Stimulated activated CD4-positive, alpha-beta T cell treated with anti-CD3 and anti-CD28 coated beads, Interleukin-12 subunit alpha, Interleukin-12 subunit beta, amount 100 ng/mL, for 24 hours (primary cell): ENCODE data around the gene NR1D2.
"Not testable (repeated sequence)": the region's sequence is repeated elsewhere in the genome, so short reads cannot be mapped to it uniquely, and the experiment has no call there.

Experiments used
- DNase-seq, 2 experiments: peaks; one replicate each; pipeline ENCODE4 v3.0.0-alpha.2; 2020; ENCODE audit warnings: low read depth in 2 of 2

Gene NR1D2

GRCh38 chr3:24004171-24004938 lies 59.3 kb downstream of the NR1D2 start:
- peak in 1 of 2 experiments; percentile 8 for DNase-seq

- no peak for DNase-seq
These were observed 60.6 kb downstream of the NR1D2 start for GRCh38 chr3:24005669-24006068.

- DNase-seq = not testable (repeated sequence)
These were observed 65.7 kb downstream of the NR1D2 start for GRCh38 chr3:24010834-24011233.

GRCh38 chr3:24012589-24013269 lies 67.6 kb downstream of the NR1D2 start:
- DNase-seq = no peak

GRCh38 chr3:24017305-24017704 lies 72.2 kb downstream of the NR1D2 start:
- DNase-seq = no peak

- DNase-seq = no peak
These were observed 73.9 kb downstream of the NR1D2 start for GRCh38 chr3:24018784-24019570.

GRCh38 chr3:24019585-24019984 lies 74.5 kb downstream of the NR1D2 start:
- DNase-seq = no peak

GRCh38 chr3:24020036-24020691 lies 75.1 kb downstream of the NR1D2 start:
- DNase-seq = no peak

- DNase-seq = no peak
These were observed 78.1 kb downstream of the NR1D2 start for GRCh38 chr3:24023197-24023596.

GRCh38 chr3:24025805-24026204 lies 80.7 kb downstream of the NR1D2 start:
- no peak for DNase-seq

- not testable (repeated sequence) for DNase-seq
These were observed 81.6 kb downstream of the NR1D2 start for GRCh38 chr3:24026665-24027064.

GRCh38 chr3:24027946-24028345 lies 82.9 kb downstream of the NR1D2 start:
- no peak for DNase-seq
